ENCODE data around the gene SOD2. TPM values are rescaled to one million over a fixed set of nuclear protein-coding genes. Genes with fewer than 3 reads are reported as not detected.

The SOD2 gene
- total and polyA plus RNA-seq, 2 donors (not counting 3 experiments of a cell fraction or from before 2014, with no cell fraction given) = 31.6 to 62.7 TPM

DNA sequence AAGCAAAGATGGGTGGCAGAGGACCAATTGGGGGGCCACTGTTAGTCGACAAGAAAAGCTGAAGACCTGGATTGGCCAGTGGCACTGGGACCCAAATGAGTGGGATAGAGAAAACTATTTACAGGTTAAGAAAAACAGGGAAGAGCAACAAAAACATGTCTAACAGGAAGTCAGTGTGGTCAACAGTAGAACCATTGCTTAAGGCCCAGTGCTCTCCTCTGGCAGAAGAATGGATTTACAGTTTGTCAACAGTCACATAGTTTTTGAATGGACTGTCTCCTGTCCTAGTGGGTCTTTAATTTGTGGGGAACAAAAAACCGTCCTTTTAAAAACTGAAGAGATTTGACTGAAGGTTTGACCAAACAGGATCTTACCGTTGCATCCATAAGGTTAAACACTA lies 22.1 kb upstream of the SOD2 start:
- dilution Hi-C loops (cut with MboI; ENCODE audit: extremely low pct_ligation_motif_present, low sequenced_read_pairs) = no loop called here
- BruUV-seq (replicated peaks) = no TSS peak
- TF ChIP-seq GATA2 (IDR thresholded peaks at IDR 0.05; ENCODE audit: insufficient read depth, insufficient read length, low read depth, low read length) = no peak
- TF ChIP-seq, protein P1, sequence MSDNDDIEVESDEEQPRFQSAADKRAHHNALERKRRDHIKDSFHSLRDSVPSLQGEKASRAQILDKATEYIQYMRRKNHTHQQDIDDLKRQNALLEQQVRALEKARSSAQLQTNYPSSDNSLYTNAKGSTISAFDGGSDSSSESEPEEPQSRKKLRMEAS (IDR thresholded peaks at IDR 0.05; ENCODE audit: insufficient read depth, insufficient read length) = no peak
- no peak for TF ChIP-seq POLR2AphosphoS5 (IDR thresholded peaks at IDR 0.05; ENCODE audit: insufficient read depth, low read depth, low read length)
- TF ChIP-seq FOS (IDR thresholded peaks at IDR 0.05; ENCODE audit: borderline replicate concordance, insufficient read depth, low read length) = no peak
- TF ChIP-seq POLR2A (IDR thresholded peaks at IDR 0.05; ENCODE audit: low read depth, low read length) = no peak
- no peak for TF ChIP-seq JUN (IDR thresholded peaks at IDR 0.05; ENCODE audit: borderline replicate concordance, insufficient read depth, insufficient read length, low read depth)
- no peak for TF ChIP-seq MYC (IDR thresholded peaks at IDR 0.05; ENCODE audit: low read depth, low read length)
- no peak for TF ChIP-seq EZH2 (IDR thresholded peaks at IDR 0.05; ENCODE audit: borderline replicate concordance, low read depth, low read length, severe bottlenecking)
- TF ChIP-seq, protein P2, sequence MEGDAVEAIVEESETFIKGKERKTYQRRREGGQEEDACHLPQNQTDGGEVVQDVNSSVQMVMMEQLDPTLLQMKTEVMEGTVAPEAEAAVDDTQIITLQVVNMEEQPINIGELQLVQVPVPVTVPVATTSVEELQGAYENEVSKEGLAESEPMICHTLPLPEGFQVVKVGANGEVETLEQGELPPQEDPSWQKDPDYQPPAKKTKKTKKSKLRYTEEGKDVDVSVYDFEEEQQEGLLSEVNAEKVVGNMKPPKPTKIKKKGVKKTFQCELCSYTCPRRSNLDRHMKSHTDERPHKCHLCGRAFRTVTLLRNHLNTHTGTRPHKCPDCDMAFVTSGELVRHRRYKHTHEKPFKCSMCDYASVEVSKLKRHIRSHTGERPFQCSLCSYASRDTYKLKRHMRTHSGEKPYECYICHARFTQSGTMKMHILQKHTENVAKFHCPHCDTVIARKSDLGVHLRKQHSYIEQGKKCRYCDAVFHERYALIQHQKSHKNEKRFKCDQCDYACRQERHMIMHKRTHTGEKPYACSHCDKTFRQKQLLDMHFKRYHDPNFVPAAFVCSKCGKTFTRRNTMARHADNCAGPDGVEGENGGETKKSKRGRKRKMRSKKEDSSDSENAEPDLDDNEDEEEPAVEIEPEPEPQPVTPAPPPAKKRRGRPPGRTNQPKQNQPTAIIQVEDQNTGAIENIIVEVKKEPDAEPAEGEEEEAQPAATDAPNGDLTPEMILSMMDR (IDR thresholded peaks at IDR 0.05; ENCODE audit: extremely low read depth in 1 of 2, insufficient read depth in 1 of 2, low read depth in 1 of 2, low read length in 2 of 2) = no peak
- H2AFZ ChIP-seq (ENCODE audit: low read depth, low read length) = no peak overlapping the region
- H3K9me1 ChIP-seq (replicated peaks; ENCODE audit: control insufficient read depth, extremely low read depth, insufficient read depth, low read length) = no peaks in the 10 kb centered on the region
- intact Hi-C loops (cut with micrococcal nuclease) = no loop called here
- no peaks in the 10 kb centered on the region for H3K27me3 ChIP-seq (ENCODE audit: control insufficient read depth in 2 of 2, insufficient read depth in 2 of 2, low read length in 2 of 2)
- DNase-seq (ENCODE audit: low read depth, low spot score) (no peak), FAIRE-seq (no peak)
- no peak overlapping the region for H3K4me3 ChIP-seq (replicated peaks in 1 of 3; ENCODE audit: insufficient read depth in 1 of 3, low read depth in 1 of 3, low read length in 3 of 3)
- H3K36me3 ChIP-seq (ENCODE audit: control insufficient read depth in 2 of 2, extremely low read depth in 1 of 2, insufficient read depth in 2 of 2, low read length in 2 of 2) = no peaks in the 10 kb centered on the region
- ChIA-PET POLR2A (no interaction called here), CTCF (no interaction called here)
- H3K79me2 ChIP-seq (ENCODE audit: control insufficient read depth, insufficient read depth, low read length) = no peaks in the 10 kb centered on the region
- H3K4me2 ChIP-seq (ENCODE audit: insufficient read depth, low read length) = no peak overlapping the region
- no peak overlapping the region for H3K9ac ChIP-seq (replicated peaks; ENCODE audit: extremely low read depth, insufficient read depth, low read length)
- no peaks in the 10 kb centered on the region for H4K20me1 ChIP-seq (replicated peaks; ENCODE audit: control insufficient read depth, extremely low read depth, insufficient read depth, low read length)
- no peak overlapping the region for H3K27ac ChIP-seq (ENCODE audit: insufficient read depth, low read depth, low read length)
- H3K9me3 ChIP-seq (replicated peaks; ENCODE audit: control insufficient read depth, insufficient read depth, low read length) = no peaks in the 10 kb centered on the region
- no peaks in the 10 kb centered on the region for H3K4me1 ChIP-seq (ENCODE audit: control insufficient read depth, extremely low read depth, insufficient read depth, low read length)
